A549 (cell line): ENCODE results near the gene QSOX1. TPM values are rescaled to one million over a fixed set of nuclear protein-coding genes. Genes with fewer than 3 reads are reported as not detected.

Source experiments
- ATAC-seq, 2 experiments: fragments of 200-7000 bp in 1 of 2; fragments of >200 bp in 1 of 2; cut with Nextera tagmentation in 1 of 2; cut with Tn5 transposase in 1 of 2; 3 replicates each; pipeline versions ENCODE4 v1.8.0 to v1.9.1; 2018 to 2020; ENCODE audit warnings: mild to moderate bottlenecking in 1 of 2, moderate library complexity in 1 of 2
- CTCF ChIA-PET: fragments of 300-600 bp; sonication (Branson Sonifier 250); formaldehyde crosslinking; extraction: SDS; loops from one replicate; lab custom pipeline; 2021; ENCODE audit warnings: antibody characterized with exemption, inconsistent platforms; lab: Yijun Ruan, JAX
- POLR2A ChIA-PET: fragments of 350-600 bp; formaldehyde crosslinking; extraction: SDS; loops from one replicate; lab custom pipeline; 2021; ENCODE audit warnings: antibody characterized with exemption, inconsistent platforms; lab: Yijun Ruan, JAX
- DNase-seq, 2 experiments: peaks; one replicate each; pipeline versions ENCODE4 v3.0.0 to v3.0.0-alpha.2; 2011 to 2016; ENCODE audit warnings: low read depth in 1 of 2, low spot score in 1 of 2
- FAIRE-seq: peaks from 2 replicates; lab custom pipeline; 2011; peaks lifted over from hg19 to GRCh38; lab: Jason Lieb, UNC
- H3K27ac ChIP-seq, 2 experiments: fragments of >200 bp; sonication (Bioruptor Twin); formaldehyde crosslinking; 3 replicates each; pipeline ENCODE4 v1.5.1; 2016 to 2017
- H3K4me1 ChIP-seq: fragments of >200 bp; sonication (Bioruptor Twin); formaldehyde crosslinking; 3 replicates; pipeline ENCODE4 v1.6.1; 2016
- H3K4me2 ChIP-seq: fragments of >200 bp; sonication (Bioruptor Twin); formaldehyde crosslinking; 3 replicates; pipeline ENCODE4 v1.6.1; 2016
- H3K4me3 ChIP-seq: fragments of >200 bp; sonication (Bioruptor Twin); formaldehyde crosslinking; 3 replicates; pipeline ENCODE4 v1.5.1; 2016
- H3K9me3 ChIP-seq: fragments of >200 bp; sonication (Bioruptor Twin); formaldehyde crosslinking; 3 replicates; pipeline ENCODE4 v1.6.1; 2016
- BHLHE40 ChIP-seq: IDR thresholded peaks from 2 replicates; pipeline ENCODE4 v1.6.1; 2012; ENCODE audit warnings: low read depth, low read length, inconsistent platforms
- CEBPB ChIP-seq, 2 experiments: fragments of >200 bp in 1 of 2; sonication (Bioruptor Twin) in 1 of 2; formaldehyde crosslinking in 1 of 2; IDR thresholded peaks; 2 replicates each; pipeline ENCODE4 v1.6.1; 2012 to 2016
- EP300 ChIP-seq, 2 experiments: fragments of >200 bp; sonication (Bioruptor Twin); formaldehyde crosslinking; IDR thresholded peaks; 2 replicates in 1 of 2; 3 replicates in 1 of 2; pipeline ENCODE4 v1.6.1; 2016 to 2017
- ESRRA ChIP-seq: fragments of 150-350 bp; IDR thresholded peaks from 2 replicates; pipeline ENCODE4 v1.6.1; 2014; ENCODE audit warnings: mild to moderate bottlenecking, low read length, borderline replicate concordance
- FOSB ChIP-seq: fragments of 250-450 bp; sonication (Bioruptor Pico); IDR thresholded peaks from 2 replicates; pipeline ENCODE4 v1.5.0; 2020; ENCODE audit warnings: mild to moderate bottlenecking, moderate library complexity
- HEYL ChIP-seq: fragments of 250-450 bp; sonication (Bioruptor Pico); IDR thresholded peaks from 2 replicates; pipeline ENCODE4 v1.8.0; 2021; ENCODE audit warnings: mild to moderate bottlenecking, moderate library complexity
- HMGXB4 ChIP-seq: fragments of 250-450 bp; sonication (Bioruptor Pico); IDR thresholded peaks from 2 replicates; pipeline ENCODE4 v1.5.0; 2021; ENCODE audit warnings: mild to moderate bottlenecking, moderate library complexity, borderline replicate concordance
- HOXB13 ChIP-seq: fragments of 250-450 bp; sonication (Bioruptor Pico); IDR thresholded peaks from 2 replicates; pipeline ENCODE4 v1.5.0; 2020; ENCODE audit warnings: low read depth, mild to moderate bottlenecking, moderate library complexity
- KDM1A ChIP-seq: fragments of 200-600 bp; sonication (generic); IDR thresholded peaks from 2 replicates; pipeline ENCODE4 v1.6.1; 2016; ENCODE audit warnings: low read depth, mild to moderate bottlenecking
- KDM5A ChIP-seq: fragments of 200-600 bp; sonication (generic); IDR thresholded peaks from 2 replicates; pipeline ENCODE4 v1.6.1; 2016; ENCODE audit warnings: antibody characterized with exemption, mild to moderate bottlenecking
- MAFK ChIP-seq: fragments of 450-650 bp; IDR thresholded peaks from 2 replicates; pipeline ENCODE4 v1.6.1; 2014; ENCODE audit not compliant: partially characterized antibody
- PBX3 ChIP-seq: IDR thresholded peaks from 2 replicates; pipeline ENCODE4 v1.6.1; 2012
- PHF8 ChIP-seq: fragments of 200-600 bp; sonication (generic); IDR thresholded peaks from 2 replicates; pipeline ENCODE4 v1.6.1; 2016; ENCODE audit warnings: low read depth, mild to moderate bottlenecking, antibody characterized with exemption, moderate library complexity, borderline replicate concordance
- RAD21 ChIP-seq, 2 experiments: fragments of >200 bp in 1 of 2; sonication (Bioruptor Twin) in 1 of 2; formaldehyde crosslinking in 1 of 2; IDR thresholded peaks in 1 of 2; conservative IDR thresholded peaks in 1 of 2; 2 replicates in 1 of 2; 3 replicates in 1 of 2; pipeline ENCODE4 v1.6.1; 2012 to 2018; ENCODE audit warnings: inconsistent platforms in 1 of 2
- RCOR1 ChIP-seq: fragments of 150-350 bp; IDR thresholded peaks from 2 replicates; pipeline ENCODE4 v1.6.1; 2014; ENCODE audit warnings: antibody characterized with exemption, low read length, low read depth
- REST ChIP-seq: fragments of 200-600 bp; sonication (generic); IDR thresholded peaks from 2 replicates; pipeline ENCODE4 v1.6.1; 2016; ENCODE audit warnings: antibody characterized with exemption, mild to moderate bottlenecking, moderate library complexity
- ZNF302 ChIP-seq: fragments of 250-450 bp; sonication (Bioruptor Pico); IDR thresholded peaks from 2 replicates; pipeline ENCODE4 v1.9.0; 2021; ENCODE audit warnings: inconsistent platforms, mild to moderate bottlenecking, moderate library complexity
- WGBS: methylation state at CpG from one replicate; pipeline ENCODE4 v1.1.6; 2017; ENCODE audit errors: missing lambda C conversion rate; 5-methylcytosine and 5-hydroxymethylcytosine counted together
- polyA plus RNA-seq, 4 experiments: library from polyadenylated mRNA; depleted of rRNA in 3 of 4; stranded (reverse); fragments of >200 nt; fragmentation: RNase III in 1 of 4; extraction: RNeasy Plus Mini Kit Qiagen cat#74134 plus additional on column Dnase treatment in 1 of 4; gene quantifications; 2 replicates in 3 of 4; 3 replicates in 1 of 4; pipeline ENCODE4 v1.2.3, GENCODE V29; 2011 to 2017
- TF ChIP-seq, protein P1 (sequence below): fragments of >200 bp; sonication (Bioruptor Twin); formaldehyde crosslinking; IDR thresholded peaks from 3 replicates; pipeline ENCODE4 v1.6.1; 2016
- TF ChIP-seq, protein P2 (sequence below): fragments of >200 bp; sonication (Bioruptor Twin); formaldehyde crosslinking; IDR thresholded peaks from 2 replicates; pipeline ENCODE4 v1.6.1; 2016
- TF ChIP-seq, protein P3 (sequence below): fragments of 150-350 bp; IDR thresholded peaks from 2 replicates; pipeline ENCODE4 v1.6.1; 2014; ENCODE audit warnings: low read depth, mild to moderate bottlenecking, low read length

Gene QSOX1
- polyA plus RNA-seq, 2 of the 4 experiments (the other 2 are of a cell fraction): 43.8 to 60.2 TPM

- FAIRE-seq (no peak), ATAC-seq (no peak), DNase-seq (no peak)
- CTCF ChIA-PET: interaction anchor here (0.6 to 2.9 kb wide), 5 partner anchors 12 to 75 kb away, joined by 3 to 10 read pairs (median 4); no protein-coding TSS in a partner anchor
- no peaks in the 10 kb centered on the region for H3K9me3 ChIP-seq
- H3K4me3 ChIP-seq: no peak overlapping the region
- no peak overlapping the region for H3K27ac ChIP-seq
- WGBS: over 99% methylated on average over 2 of the region's 2 CpGs
- no peak overlapping the region for H3K4me2 ChIP-seq
- POLR2A ChIA-PET: no interaction called here
- H3K4me1 ChIP-seq: peaks cover 12% of the 10 kb centered on the region
- TF ChIP-seq ESRRA (no peak), PHF8 (no peak), HOXB13 (CRISPR knock-in tag) (no peak), KDM1A (no peak), HEYL (CRISPR knock-in tag) (no peak), KDM5A (no peak), PBX3 (no peak), MAFK (no peak), HMGXB4 (CRISPR knock-in tag) (no peak), CEBPB (IDR thresholded peaks at IDR 0.05) (no peak), FOSB (CRISPR knock-in tag) (no peak), RAD21 (conservative IDR thresholded peaks at IDR 0.05 in 1 of 2, IDR thresholded peaks at IDR 0.05 in 1 of 2) (no peak), BHLHE40 (no peak), ZNF302 (CRISPR knock-in tag) (no peak), EP300 (IDR thresholded peaks at IDR 0.05) (no peak), RCOR1 (no peak), REST (no peak)
- TF ChIP-seq, protein P1, sequence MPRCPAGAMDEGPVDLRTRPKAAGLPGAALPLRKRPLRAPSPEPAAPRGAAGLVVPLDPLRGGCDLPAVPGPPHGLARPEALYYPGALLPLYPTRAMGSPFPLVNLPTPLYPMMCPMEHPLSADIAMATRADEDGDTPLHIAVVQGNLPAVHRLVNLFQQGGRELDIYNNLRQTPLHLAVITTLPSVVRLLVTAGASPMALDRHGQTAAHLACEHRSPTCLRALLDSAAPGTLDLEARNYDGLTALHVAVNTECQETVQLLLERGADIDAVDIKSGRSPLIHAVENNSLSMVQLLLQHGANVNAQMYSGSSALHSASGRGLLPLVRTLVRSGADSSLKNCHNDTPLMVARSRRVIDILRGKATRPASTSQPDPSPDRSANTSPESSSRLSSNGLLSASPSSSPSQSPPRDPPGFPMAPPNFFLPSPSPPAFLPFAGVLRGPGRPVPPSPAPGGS: no peak
- TF ChIP-seq, protein P2, sequence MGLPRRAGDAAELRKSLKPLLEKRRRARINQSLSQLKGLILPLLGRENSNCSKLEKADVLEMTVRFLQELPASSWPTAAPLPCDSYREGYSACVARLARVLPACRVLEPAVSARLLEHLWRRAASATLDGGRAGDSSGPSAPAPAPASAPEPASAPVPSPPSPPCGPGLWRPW: no peak
- TF ChIP-seq, protein P3, sequence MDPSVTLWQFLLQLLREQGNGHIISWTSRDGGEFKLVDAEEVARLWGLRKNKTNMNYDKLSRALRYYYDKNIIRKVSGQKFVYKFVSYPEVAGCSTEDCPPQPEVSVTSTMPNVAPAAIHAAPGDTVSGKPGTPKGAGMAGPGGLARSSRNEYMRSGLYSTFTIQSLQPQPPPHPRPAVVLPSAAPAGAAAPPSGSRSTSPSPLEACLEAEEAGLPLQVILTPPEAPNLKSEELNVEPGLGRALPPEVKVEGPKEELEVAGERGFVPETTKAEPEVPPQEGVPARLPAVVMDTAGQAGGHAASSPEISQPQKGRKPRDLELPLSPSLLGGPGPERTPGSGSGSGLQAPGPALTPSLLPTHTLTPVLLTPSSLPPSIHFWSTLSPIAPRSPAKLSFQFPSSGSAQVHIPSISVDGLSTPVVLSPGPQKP: no peak
Observed at GRCh38 chr1:180112984-180113647, 41.6 kb upstream of the QSOX1 start.
